GM23338 (cell line): ENCODE data around the gene GPRIN2. TPM values are rescaled to one million over a fixed set of nuclear protein-coding genes. Genes with fewer than 3 reads are reported as not detected.

ENCODE experiments used
- ATAC-seq: fragments of 200-7000 bp; cut with Tn5 transposase; 3 replicates; pipeline ENCODE4 v1.9.1; 2020
- DNase-seq: peaks from one replicate; pipeline ENCODE4 v3.0.0-alpha.2; 2015; ENCODE audit warnings: low spot score
- H2AFZ ChIP-seq: fragments of 200-600 bp; sonication (generic); 2 replicates; pipeline ENCODE4 v1.8.0; 2016; ENCODE audit warnings: antibody characterized with exemption, mild to moderate bottlenecking, moderate library complexity
- H3F3A ChIP-seq: fragments of 200-600 bp; sonication (generic); replicated peaks from 2 replicates; pipeline ENCODE4 v1.8.0; 2017; ENCODE audit warnings: antibody characterized with exemption, mixed run types, low read depth
- H3K27ac ChIP-seq: fragments of 200-600 bp; sonication (generic); 2 replicates; pipeline ENCODE4 v1.6.1; 2016; ENCODE audit warnings: low read depth
- H3K27me3 ChIP-seq: fragments of 200-600 bp; sonication (generic); 2 replicates; pipeline ENCODE4 v1.8.0; 2016; ENCODE audit warnings: mild to moderate bottlenecking, mixed run types, moderate library complexity; ENCODE audit not compliant: insufficient read depth
- H3K36me3 ChIP-seq: fragments of 200-600 bp; sonication (generic); 2 replicates; pipeline ENCODE4 v1.8.0; 2016; ENCODE audit warnings: mild to moderate bottlenecking; ENCODE audit not compliant: insufficient read depth
- H3K4me1 ChIP-seq: fragments of 200-600 bp; sonication (generic); 2 replicates; pipeline ENCODE4 v1.8.0; 2016; ENCODE audit warnings: mild to moderate bottlenecking, moderate library complexity; ENCODE audit not compliant: insufficient read depth
- H3K4me2 ChIP-seq: fragments of 200-600 bp; sonication (generic); 2 replicates; pipeline ENCODE4 v1.7.1; 2017; ENCODE audit warnings: mixed run types
- H3K4me3 ChIP-seq: fragments of 200-600 bp; sonication (generic); 2 replicates; pipeline ENCODE4 v1.6.1; 2016; ENCODE audit warnings: mixed run types
- H3K79me2 ChIP-seq: fragments of 200-600 bp; sonication (generic); replicated peaks from 2 replicates; pipeline ENCODE4 v1.8.0; 2017; ENCODE audit warnings: mild to moderate bottlenecking; ENCODE audit not compliant: insufficient read depth
- H3K9me2 ChIP-seq: fragments of 200-600 bp; sonication (generic); 2 replicates; pipeline ENCODE4 v1.8.0; 2017; ENCODE audit not compliant: insufficient read depth
- H4K20me1 ChIP-seq: fragments of 200-600 bp; sonication (generic); replicated peaks from 2 replicates; pipeline ENCODE4 v1.8.0; 2017; ENCODE audit warnings: mild to moderate bottlenecking; ENCODE audit not compliant: insufficient read depth
- H3K27ac Mint-ChIP-seq: 2 replicates; pipeline ENCODE4 v1.8.0; 2020; ENCODE audit warnings: inconsistent platforms, mild to moderate bottlenecking, moderate library complexity, mixed read lengths
- H3K27me3 Mint-ChIP-seq: 3 replicates; pipeline ENCODE4 v1.8.0; 2022; ENCODE audit warnings: low read depth, mild to moderate bottlenecking, moderate library complexity, mixed read lengths, inconsistent platforms; ENCODE audit not compliant: insufficient read depth, poor library complexity
- H3K36me3 Mint-ChIP-seq: 3 replicates; pipeline ENCODE4 v1.8.0; 2021; ENCODE audit warnings: low read depth, mild to moderate bottlenecking, inconsistent platforms, moderate library complexity, mixed read lengths
- H3K4me1 Mint-ChIP-seq: 3 replicates; pipeline ENCODE4 v1.8.0; 2020; ENCODE audit warnings: mild to moderate bottlenecking, inconsistent platforms, mixed read lengths
- H3K4me3 Mint-ChIP-seq: 3 replicates; pipeline ENCODE4 v1.8.0; 2021; ENCODE audit warnings: moderate library complexity, mild to moderate bottlenecking, inconsistent platforms, mixed read lengths
- H3K9me3 Mint-ChIP-seq: 3 replicates; pipeline ENCODE4 v1.8.0; 2020; ENCODE audit warnings: moderate library complexity, mild to moderate bottlenecking, inconsistent platforms, mixed read lengths
- CTCF ChIP-seq, 2 experiments: fragments of 200-600 bp in 1 of 2; sonication (generic) in 1 of 2; conservative IDR thresholded peaks; 2 replicates each; pipeline versions ENCODE4 v1.5.1 to v1.6.1; 2016 to 2017; ENCODE audit warnings: antibody characterized with exemption in 2 of 2, low read depth in 2 of 2, mild to moderate bottlenecking in 2 of 2, moderate library complexity in 1 of 2
- EZH2phosphoT487 ChIP-seq: fragments of 200-600 bp; sonication (generic); IDR thresholded peaks from one replicate; pipeline ENCODE4 v1.8.1; 2018; ENCODE audit warnings: antibody characterized with exemption; ENCODE audit not compliant: unreplicated experiment
- JUNB ChIP-seq: IDR thresholded peaks from one replicate; pipeline ENCODE4 v1.6.1; 2016; ENCODE audit warnings: antibody characterized with exemption; ENCODE audit not compliant: unreplicated experiment
- POLR2AphosphoS5 ChIP-seq: IDR thresholded peaks from 2 replicates; pipeline ENCODE4 v1.6.1; 2016; ENCODE audit warnings: antibody characterized with exemption, low read depth
- REST ChIP-seq: IDR thresholded peaks from one replicate; pipeline ENCODE4 v1.6.1; 2018; ENCODE audit warnings: antibody characterized with exemption; ENCODE audit not compliant: unreplicated experiment
- ZNF114 ChIP-seq: fragments of 250-450 bp; sonication (Bioruptor Pico); IDR thresholded peaks from 2 replicates; pipeline ENCODE4 v1.5.0; 2020; ENCODE audit warnings: mild to moderate bottlenecking, moderate library complexity
- polyA plus RNA-seq: library from polyadenylated mRNA; unstranded; fragments of >200 nt; fragmentation: Nextera tagmentation; extraction: Ambion mirVana; gene quantifications from 2 replicates; pipeline ENCODE4 v1.2.1, GENCODE V29; 2016
- total RNA-seq: library from RNA; depleted of rRNA; stranded (reverse); fragments of >200 nt; shearing (Covaris generic); gene quantifications from 2 replicates; pipeline ENCODE4 v1.2.3, GENCODE V29; 2014
- TF ChIP-seq, protein P1 (sequence below): IDR thresholded peaks from 2 replicates; pipeline ENCODE4 v1.6.1; 2016; ENCODE audit warnings: antibody characterized with exemption
- TF ChIP-seq, protein P2 (sequence below): fragments of 250-450 bp; sonication (Bioruptor Pico); IDR thresholded peaks from 2 replicates; pipeline ENCODE4 v1.5.0; 2020; ENCODE audit warnings: mild to moderate bottlenecking, moderate library complexity

GPRIN2 gene
- total and polyA plus RNA-seq, 2 experiments from 2014 or later, result 2.9 to 28.5 TPM

- Histone ChIP-seq H3K36me3 (no peaks in the 10 kb centered on the region), H3K27ac (no peak overlapping the region), H3K27me3 (no peaks in the 10 kb centered on the region; the same call in 1 of the 2 replicates), H2AFZ (peak overlapping the region; percentile 95), H3K4me2 (peak overlapping the region; percentile 80), H3K4me1 (peaks cover 29% of the 10 kb centered on the region), H3K79me2 (no peaks in the 10 kb centered on the region), H3K9me2 (peaks cover 9% of the 10 kb centered on the region; the same call in 1 of the 2 replicates), H4K20me1 (peaks cover 3% of the 10 kb centered on the region; the same call in 1 of the 2 replicates), H3K4me3 (peak overlapping the region; percentile 64), H3F3A (0 out of 2 replicates have a peak, but pooled peaks cover 5% of the 10 kb centered on the region)
- TF ChIP-seq, protein P1, sequence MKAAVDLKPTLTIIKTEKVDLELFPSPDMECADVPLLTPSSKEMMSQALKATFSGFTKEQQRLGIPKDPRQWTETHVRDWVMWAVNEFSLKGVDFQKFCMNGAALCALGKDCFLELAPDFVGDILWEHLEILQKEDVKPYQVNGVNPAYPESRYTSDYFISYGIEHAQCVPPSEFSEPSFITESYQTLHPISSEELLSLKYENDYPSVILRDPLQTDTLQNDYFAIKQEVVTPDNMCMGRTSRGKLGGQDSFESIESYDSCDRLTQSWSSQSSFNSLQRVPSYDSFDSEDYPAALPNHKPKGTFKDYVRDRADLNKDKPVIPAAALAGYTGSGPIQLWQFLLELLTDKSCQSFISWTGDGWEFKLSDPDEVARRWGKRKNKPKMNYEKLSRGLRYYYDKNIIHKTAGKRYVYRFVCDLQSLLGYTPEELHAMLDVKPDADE, result no peak
- no peak for TF ChIP-seq REST
- no peak for TF ChIP-seq JUNB
- TF ChIP-seq ZNF114 (CRISPR knock-in tag), result no peak
- no peak; the same call in 1 of the 2 replicates for TF ChIP-seq POLR2AphosphoS5
- no peak for TF ChIP-seq EZH2phosphoT487
- peak; percentile 60 to 64 for TF ChIP-seq CTCF (conservative IDR thresholded peaks at IDR 0.05; ENCODE audit: low read depth in 2 of 2)
- TF ChIP-seq, protein P2, sequence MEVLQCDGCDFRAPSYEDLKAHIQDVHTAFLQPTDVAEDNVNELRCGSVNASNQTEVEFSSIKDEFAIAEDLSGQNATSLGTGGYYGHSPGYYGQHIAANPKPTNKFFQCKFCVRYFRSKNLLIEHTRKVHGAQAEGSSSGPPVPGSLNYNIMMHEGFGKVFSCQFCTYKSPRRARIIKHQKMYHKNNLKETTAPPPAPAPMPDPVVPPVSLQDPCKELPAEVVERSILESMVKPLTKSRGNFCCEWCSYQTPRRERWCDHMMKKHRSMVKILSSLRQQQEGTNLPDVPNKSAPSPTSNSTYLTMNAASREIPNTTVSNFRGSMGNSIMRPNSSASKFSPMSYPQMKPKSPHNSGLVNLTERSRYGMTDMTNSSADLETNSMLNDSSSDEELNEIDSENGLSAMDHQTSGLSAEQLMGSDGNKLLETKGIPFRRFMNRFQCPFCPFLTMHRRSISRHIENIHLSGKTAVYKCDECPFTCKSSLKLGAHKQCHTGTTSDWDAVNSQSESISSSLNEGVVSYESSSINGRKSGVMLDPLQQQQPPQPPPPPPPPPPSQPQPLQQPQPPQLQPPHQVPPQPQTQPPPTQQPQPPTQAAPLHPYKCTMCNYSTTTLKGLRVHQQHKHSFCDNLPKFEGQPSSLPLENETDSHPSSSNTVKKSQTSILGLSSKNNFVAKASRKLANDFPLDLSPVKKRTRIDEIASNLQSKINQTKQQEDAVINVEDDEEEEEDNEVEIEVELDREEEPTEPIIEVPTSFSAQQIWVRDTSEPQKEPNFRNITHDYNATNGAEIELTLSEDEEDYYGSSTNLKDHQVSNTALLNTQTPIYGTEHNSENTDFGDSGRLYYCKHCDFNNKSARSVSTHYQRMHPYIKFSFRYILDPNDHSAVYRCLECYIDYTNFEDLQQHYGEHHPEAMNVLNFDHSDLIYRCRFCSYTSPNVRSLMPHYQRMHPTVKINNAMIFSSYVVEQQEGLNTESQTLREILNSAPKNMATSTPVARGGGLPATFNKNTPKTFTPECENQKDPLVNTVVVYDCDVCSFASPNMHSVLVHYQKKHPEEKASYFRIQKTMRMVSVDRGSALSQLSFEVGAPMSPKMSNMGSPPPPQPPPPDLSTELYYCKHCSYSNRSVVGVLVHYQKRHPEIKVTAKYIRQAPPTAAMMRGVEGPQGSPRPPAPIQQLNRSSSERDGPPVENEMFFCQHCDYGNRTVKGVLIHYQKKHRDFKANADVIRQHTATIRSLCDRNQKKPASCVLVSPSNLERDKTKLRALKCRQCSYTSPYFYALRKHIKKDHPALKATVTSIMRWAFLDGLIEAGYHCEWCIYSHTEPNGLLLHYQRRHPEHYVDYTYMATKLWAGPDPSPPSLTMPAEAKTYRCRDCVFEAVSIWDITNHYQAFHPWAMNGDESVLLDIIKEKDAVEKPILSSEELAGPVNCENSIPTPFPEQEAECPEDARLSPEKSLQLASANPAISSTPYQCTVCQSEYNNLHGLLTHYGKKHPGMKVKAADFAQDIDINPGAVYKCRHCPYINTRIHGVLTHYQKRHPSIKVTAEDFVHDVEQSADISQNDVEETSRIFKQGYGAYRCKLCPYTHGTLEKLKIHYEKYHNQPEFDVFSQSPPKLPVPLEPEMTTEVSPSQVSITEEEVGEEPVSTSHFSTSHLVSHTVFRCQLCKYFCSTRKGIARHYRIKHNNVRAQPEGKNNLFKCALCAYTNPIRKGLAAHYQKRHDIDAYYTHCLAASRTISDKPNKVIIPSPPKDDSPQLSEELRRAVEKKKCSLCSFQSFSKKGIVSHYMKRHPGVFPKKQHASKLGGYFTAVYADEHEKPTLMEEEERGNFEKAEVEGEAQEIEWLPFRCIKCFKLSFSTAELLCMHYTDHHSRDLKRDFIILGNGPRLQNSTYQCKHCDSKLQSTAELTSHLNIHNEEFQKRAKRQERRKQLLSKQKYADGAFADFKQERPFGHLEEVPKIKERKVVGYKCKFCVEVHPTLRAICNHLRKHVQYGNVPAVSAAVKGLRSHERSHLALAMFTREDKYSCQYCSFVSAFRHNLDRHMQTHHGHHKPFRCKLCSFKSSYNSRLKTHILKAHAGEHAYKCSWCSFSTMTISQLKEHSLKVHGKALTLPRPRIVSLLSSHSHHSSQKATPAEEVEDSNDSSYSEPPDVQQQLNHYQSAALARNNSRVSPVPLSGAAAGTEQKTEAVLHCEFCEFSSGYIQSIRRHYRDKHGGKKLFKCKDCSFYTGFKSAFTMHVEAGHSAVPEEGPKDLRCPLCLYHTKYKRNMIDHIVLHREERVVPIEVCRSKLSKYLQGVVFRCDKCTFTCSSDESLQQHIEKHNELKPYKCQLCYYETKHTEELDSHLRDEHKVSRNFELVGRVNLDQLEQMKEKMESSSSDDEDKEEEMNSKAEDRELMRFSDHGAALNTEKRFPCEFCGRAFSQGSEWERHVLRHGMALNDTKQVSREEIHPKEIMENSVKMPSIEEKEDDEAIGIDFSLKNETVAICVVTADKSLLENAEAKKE (CRISPR knock-in tag), result 0 out of 2 replicates have a peak, but pooled peaks have one; percentile 35
- ATAC-seq (peak; percentile 67), DNase-seq (peak; percentile 89)
- peaks cover 22% of the 10 kb centered on the region for H3K27me3 Mint-ChIP-seq
- H3K36me3 Mint-ChIP-seq, result no peaks in the 10 kb centered on the region; the same call in 2 of the 3 replicates
- no peak overlapping the region for H3K27ac Mint-ChIP-seq
- peak overlapping the region; percentile 62 for H3K4me3 Mint-ChIP-seq
- H3K4me1 Mint-ChIP-seq, result peaks cover 28% of the 10 kb centered on the region
- H3K9me3 Mint-ChIP-seq, result no peaks in the 10 kb centered on the region
Observed at GRCh38 chr10:46541017-46541661, 15.3 kb downstream of the GPRIN2 start.
